GM21423 (cell line): ENCODE data around the gene PAGE2.
"Not testable (repeated sequence)": the region's sequence is repeated elsewhere in the genome, so short reads cannot be mapped to it uniquely, and the experiment has no call there.

Experiments used
- ATAC-seq: cut with Tn5 transposase; IDR thresholded peaks from one replicate; pipeline ENCODE4 v1.9.1; 2021; ENCODE audit warnings: mild to moderate bottlenecking, moderate library complexity; ENCODE audit not compliant: unreplicated experiment

The PAGE2 gene, protein sequence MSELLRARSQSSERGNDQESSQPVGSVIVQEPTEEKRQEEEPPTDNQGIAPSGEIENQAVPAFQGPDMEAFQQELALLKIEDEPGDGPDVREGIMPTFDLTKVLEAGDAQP

DNA sequence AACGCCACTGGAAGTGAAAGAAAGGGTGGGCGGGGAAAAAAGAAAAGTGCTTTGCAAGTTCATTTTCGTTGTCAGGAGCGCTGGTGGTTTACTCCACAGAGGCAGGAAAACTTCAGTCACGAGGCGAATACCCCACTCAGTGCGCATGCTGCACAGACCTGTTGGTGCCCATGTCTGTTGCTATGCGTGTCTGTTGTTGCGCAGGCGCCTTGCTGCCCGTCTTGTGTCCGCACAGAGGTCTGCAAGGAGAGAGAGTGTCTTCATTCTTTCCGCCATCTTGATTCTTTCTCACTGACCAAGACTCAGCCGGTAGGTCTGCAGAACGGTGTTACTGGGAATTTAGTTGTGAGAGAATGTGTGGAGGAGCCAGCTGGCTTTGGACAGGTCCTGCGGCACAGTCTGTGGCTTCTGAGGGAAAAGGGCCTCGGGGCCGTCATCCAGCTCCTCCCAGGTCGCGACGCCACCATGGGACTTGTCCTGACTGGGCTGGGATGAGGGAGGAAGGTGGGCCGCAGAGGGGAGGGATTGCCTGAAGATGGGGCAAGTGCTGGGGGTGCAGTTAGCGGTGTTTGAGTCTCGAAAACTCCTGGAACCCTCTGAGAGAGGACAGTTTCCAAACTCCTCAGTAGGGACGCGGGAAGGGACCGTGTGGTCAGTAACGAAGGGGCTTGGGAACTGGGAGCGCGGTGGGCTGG, at the start of gene PAGE2:
Gene PAGE2 (plus strand): TSS at position 224 of the 695 bp plus-strand sequence. CDS start 1,003 bp downstream, outside the sequence.
- no peak for ATAC-seq

DNA sequence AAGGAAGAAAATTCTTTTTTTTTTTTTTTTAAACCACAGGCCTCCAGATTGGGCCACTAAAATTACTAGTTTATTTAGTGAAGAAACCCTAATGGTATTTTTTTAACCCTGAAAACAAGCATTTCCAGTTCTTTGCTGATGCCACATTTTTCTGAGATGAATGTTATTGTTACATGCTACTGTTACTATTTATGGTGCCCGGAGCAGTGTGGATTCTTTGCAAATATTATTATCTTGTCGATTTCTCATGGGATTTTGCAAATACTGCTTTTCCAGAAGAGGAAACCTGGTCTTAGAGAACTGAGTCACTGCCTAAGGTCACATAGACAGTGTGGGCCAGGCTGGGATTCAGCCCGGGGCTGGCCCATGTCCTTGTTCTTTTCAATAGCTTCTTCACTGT, 49.3 kb upstream of the PAGE2 start:
- ATAC-seq: no peak

DNA sequence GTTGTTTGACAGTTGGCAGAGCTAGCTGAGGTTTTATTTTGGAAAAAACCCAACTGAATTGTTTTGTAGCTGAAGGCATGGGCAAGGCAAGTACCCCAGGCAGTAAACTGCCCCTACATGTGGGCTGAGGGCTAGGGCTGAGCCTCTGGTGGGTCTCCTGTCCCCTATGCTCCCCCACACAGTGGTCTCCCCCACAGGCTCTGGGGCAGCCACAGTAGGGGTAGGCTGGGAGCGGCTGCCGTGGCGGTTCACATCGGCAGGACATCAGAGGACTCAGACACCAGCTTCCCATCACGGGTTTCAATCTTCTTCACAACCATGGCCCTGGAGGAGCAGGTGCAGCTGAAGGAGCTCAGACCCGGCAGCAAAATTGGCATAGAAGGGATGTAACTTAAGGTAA, 47.3 kb upstream of the PAGE2 start:
- no peak for ATAC-seq

DNA sequence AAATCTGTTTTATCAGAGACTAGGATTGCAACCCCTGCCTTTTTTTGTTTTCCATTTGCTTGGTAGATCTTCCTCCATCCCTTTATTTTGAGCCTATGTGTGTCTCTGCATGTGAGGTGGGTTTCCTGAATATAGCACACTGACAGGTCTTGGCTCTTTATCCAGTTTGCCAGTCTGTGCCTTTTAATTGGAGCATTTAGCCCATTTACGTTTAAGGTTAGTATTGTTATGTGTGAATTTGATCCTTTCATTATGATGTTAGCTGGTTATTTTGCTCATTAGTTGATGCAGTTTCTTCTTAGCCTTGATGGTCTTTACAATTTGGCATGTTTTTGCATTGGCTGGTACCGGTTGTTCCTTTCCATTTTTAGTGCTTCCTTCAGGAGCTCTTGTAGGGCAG, 38.2 kb upstream of the PAGE2 start:
- not testable (repeated sequence) for ATAC-seq

DNA sequence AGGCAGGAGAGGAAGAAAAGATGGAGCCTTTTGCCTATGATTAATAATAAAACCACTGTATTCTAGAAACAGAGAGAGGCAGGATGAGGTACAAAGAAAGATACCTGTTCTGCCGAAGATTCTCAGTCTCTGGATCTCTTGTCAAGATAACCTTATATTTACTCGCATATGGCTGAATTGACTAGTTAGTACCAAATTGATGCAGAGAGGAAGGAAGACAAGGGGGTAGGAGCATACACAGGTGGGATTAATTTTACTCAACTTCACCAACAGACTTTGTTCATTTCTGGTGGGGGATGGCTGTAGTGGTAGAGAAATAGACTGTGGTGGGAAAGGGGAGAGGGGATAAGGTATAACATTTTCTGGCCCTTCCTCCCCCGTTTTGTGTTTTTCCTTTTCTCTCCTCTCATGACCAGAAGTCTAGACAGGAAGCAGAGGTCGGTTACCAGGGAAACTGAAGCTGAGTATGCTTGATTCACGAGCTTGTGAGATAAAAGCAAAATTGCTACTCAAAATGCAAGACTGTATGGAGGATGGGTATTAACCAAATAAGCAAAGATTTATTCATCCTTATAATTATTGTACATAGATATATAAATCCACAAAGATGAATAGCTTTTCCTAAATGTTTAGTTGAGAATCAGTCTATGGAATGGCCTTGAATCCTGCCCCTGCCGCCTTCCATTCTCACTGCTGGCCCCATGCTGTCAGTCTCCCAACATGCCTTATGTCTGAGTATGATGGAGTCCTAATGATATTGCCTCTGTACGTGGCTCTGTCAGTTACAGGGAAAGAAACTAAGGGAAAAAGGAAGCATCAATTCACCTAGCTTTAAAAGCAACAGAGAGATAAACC, 31.8 kb upstream of the PAGE2 start:
- ATAC-seq: no peak

DNA sequence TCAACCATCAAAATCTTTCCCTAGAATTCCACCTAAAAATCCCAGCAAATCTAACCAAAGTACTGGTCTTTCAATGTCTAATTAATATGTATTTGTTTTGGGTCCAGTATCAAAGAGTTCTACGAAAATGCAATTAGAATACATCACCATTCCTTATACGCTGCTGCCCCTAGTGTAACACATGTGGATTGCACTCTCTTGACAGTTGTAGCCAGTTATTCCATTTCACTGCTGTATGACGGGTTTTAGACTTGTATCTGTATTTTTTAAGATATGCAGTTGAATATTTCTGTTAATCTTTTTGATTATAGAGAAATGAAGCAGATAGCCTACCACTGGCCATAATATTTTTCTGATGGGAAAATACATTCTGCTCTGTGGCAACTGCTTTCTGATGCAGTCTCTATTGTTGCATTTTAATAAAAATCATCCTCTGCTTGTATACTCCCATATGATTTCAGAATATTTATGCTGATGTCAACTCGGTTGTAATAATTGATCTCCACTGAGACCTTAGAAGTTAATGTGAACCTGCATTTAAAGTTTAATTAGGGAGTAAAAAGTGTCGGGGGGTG, 31.1 kb upstream of the PAGE2 start:
- ATAC-seq: no peak

GRCh38 chrX:55067180-55067579, 21.6 kb upstream of the PAGE2 start:
- not testable (repeated sequence) for ATAC-seq

DNA sequence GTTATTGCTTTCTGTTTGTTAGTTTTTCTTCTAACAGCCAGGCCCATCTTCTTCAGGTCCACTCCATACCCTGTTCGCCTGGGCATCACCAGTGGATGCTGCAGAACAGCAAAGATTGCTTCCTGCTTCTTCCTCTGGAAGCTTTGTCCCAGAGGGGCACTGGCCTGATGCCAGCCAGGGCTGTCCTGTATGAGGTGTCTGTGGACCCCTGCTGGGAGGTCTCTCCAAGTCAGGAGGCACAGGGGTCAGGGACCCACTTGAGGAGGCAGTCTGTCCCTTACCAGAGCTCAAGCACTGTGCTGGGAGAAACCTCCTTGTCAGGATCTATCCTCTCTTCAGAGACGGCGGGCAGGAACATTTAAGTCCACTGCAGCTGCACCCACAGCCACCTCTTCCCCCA, 16.5 kb upstream of the PAGE2 start:
- ATAC-seq: no peak

GRCh38 chrX:55074851-55075467, 13.9 kb upstream of the PAGE2 start, which contains the start of gene PAGE2B:
Gene PAGE2B (plus strand): TSS chrX:55075030. CDS start chrX:55076042, 1,012 bp downstream.
- ATAC-seq: no peak

DNA sequence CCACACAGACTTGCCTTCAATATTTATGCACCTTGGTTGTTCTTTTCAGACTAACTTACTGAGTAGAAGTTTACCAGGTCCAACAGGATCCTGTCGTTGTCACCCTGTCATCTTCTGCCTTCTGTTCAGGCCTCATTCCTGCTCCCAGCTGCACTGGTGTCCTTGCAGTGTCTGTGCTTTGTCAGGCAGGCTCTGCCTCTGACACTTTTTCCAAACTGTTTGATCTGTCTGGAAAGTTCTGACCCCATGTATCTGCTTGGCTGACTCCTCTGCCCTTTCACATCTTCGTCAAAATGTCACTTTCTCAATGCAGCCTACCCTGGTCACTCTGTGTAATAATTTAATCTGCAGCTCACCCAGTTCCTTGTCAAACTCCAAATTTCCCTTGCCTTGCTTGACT, 9.9 kb downstream of the PAGE2 start:
- ATAC-seq: no peak

DNA sequence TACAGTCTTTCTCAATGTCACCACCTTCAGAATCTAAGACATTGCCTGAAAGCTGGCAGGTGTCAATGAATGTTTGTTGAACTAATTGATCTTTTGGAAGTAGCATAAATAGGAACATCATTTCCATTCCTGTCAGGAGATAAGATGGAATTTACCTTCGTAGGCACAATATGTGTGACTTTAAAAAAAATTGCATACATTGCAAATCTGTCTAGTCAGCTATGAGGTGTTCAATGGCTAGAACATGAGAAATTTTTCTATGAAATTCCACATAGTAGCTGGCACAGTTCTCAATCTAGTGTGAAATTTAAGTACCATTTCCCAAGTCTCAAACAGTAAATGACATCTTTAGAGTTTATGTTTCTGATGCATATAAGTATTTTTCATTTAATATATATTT, 10.3 kb downstream of the PAGE2 start:
- ATAC-seq: no peak

DNA sequence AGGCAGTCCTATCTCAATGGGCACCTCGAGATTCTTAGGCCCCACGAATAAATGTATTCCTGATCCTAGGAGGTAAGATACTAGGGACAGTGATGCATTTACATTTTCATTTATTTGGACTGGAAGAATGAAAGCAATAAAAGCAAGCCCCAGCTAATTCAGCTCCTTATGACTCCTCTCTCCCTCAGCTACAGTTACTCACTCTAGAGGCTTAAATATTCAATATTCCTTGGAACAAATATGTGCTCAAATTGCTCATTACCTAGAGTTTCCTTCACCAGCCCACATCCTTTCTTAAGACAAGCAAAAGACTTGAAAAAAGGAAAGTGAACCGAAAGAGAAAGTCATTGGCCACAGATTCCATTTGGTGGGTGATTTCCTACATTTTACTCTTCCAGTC, 13.9 kb downstream of the PAGE2 start:
- ATAC-seq: no peak

DNA sequence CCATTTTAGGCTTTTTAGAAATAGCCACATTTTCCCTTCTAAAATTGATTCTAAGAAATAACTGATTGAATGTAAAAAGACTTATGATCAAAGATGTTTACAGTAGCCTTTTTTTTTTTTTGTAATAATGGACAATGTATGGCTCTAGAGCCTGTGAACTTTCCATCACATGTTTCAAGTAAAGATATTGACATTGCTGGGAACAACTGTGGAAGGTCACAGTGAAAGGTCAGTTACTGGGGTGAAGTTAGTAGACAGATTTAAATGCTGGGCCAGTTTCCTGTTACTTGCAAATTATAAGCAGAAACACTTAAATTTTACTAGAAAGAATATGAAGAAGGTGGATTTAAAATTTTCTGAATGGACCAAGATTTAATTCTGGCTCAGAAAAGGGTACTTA, 18.4 kb downstream of the PAGE2 start:
- ATAC-seq: no peak

DNA sequence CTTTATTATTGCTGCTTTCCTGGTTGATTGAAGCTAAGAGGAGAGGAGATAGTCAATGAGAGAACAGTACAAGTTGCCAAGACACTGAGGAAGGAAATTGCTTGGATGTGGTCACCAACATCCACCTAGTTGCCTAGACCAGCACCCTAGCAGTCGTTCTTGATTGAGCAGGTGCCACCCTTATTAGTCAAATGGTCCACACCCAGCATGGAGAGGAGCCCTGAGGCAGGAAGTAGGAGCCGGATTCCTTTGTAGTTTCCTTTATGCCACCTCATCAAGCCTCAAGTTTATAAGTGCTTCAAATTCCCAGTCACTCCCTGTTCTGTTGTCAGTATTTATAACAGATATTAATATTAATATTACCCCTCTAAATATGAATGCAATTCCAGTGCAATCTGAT, 19.1 kb downstream of the PAGE2 start:
- ATAC-seq: no peak

GRCh38 chrX:55109306-55109705, 20.5 kb downstream of the PAGE2 start:
- no peak for ATAC-seq

DNA sequence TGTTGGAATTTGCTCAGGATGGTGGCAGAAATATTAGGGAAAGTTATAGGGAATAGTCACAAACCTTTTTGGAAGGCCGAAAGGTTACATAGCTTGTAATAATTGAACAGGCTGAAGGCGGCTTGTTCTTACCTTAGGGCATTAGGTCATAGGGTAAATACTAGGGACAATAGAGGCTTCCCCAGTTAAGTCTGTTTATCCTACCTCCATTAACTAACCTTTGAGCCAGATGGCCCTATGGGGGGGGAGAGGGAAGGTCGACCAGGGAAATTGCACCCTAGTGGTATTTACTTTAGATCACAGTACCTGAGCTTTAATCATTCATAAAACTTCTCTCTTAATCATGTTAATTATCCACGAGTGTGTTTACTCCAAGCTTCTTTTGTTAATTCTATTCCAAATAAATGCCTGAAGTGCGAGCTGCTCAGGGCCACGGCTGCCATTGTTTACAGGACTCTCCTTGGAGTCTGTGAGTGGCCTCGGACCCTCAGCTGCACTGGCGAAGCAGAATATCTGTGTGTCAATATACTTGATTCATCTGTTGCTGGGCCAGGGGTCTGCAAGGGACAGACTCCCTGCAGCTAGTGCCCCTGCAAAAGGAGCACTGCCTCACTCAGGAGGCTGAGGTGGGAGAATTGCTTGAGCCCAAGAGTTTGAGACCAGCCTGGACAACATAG, 22.9 kb downstream of the PAGE2 start:
- ATAC-seq: no peak

- not testable (repeated sequence) for ATAC-seq
Observed at GRCh38 chrX:55116589-55116988, 27.8 kb downstream of the PAGE2 start.

GRCh38 chrX:55118574-55118973, 29.8 kb downstream of the PAGE2 start:
- ATAC-seq: no peak

- no peak for ATAC-seq
Observed at GRCh38 chrX:55119271-55119670, 30.5 kb downstream of the PAGE2 start.

DNA sequence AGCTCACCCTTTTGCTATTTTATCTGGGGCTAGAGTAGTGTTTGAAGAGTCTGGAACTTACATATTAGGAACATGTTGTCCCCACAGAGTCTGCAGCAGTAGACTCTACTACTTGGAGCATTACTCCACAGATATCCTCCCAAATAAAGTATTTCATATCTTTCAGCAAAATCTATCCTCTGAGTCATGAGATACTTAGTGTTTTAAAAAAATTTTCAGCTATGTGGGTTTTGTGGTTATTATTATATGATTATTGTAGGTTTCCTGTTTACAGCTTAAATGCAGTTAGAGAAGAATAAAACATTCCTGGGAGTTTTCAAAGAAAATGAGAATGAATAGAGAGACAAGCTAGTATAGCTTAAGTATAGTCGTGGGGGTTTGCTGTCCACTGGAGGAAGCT, 30.9 kb downstream of the PAGE2 start:
- no peak for ATAC-seq
